Tibial nerve (tissue), 4 donors: Measurements from ENCODE around the gene SETD1B. TPM values are rescaled to one million over a fixed set of nuclear protein-coding genes. Genes with fewer than 3 reads are reported as not detected.
"Not testable (repeated sequence)": the region's sequence is repeated elsewhere in the genome, so short reads cannot be mapped to it uniquely, and the experiment has no call there.

ENCODE experiments used
- DNase-seq, 2 donors: peaks; one replicate each; pipeline ENCODE4 v3.0.0-alpha.2; 2019; ENCODE audit warnings: low spot score in 2 of 2
- H3K27ac ChIP-seq, 4 donors: fragments of 200-600 bp; sonication (generic) in 3 of 4; one replicate each; pipeline ENCODE4 v1.5.1; 2017 to 2019; ENCODE audit warnings: mild to moderate bottlenecking in 1 of 4
- H3K27me3 ChIP-seq, 2 donors: fragments of 200-600 bp; sonication (generic) in 1 of 2; one replicate each; pipeline versions ENCODE4 v1.5.1 to v1.6.0; 2017 to 2019
- H3K36me3 ChIP-seq, 3 donors: fragments of 200-600 bp; sonication (generic); one replicate each; pipeline ENCODE4 v1.5.1; 2018 to 2019
- H3K4me1 ChIP-seq, 4 donors: fragments of 200-600 bp; sonication (generic) in 3 of 4; one replicate each; pipeline ENCODE4 v1.5.1; 2017 to 2019
- H3K4me3 ChIP-seq, 4 donors: fragments of 200-600 bp; sonication (generic) in 3 of 4; one replicate each; pipeline ENCODE4 v1.5.1; 2017 to 2019; ENCODE audit warnings: mild to moderate bottlenecking in 1 of 4, moderate library complexity in 1 of 4
- H3K9me3 ChIP-seq, 4 donors: fragments of 200-600 bp; sonication (generic) in 3 of 4; one replicate each; pipeline ENCODE4 v1.5.1; 2017 to 2019
- CTCF ChIP-seq, 5 experiments: fragments of 200-600 bp in 3 of 5; fragments of 450-650 bp in 2 of 5; sonication (generic) in 3 of 5; IDR thresholded peaks; one replicate each; pipeline ENCODE4 v1.5.1; 2016 to 2019; ENCODE audit warnings: antibody characterized with exemption in 5 of 5, mild to moderate bottlenecking in 3 of 5, moderate library complexity in 2 of 5
- EP300 ChIP-seq, 2 donors: sonication (generic); formaldehyde crosslinking; IDR thresholded peaks; one replicate each; pipeline ENCODE4 v1.6.1; 2017; ENCODE audit warnings: antibody characterized with exemption in 2 of 2, mild to moderate bottlenecking in 1 of 2
- POLR2A ChIP-seq, 2 donors: fragments of 450-650 bp; IDR thresholded peaks; one replicate each; pipeline ENCODE4 v1.6.1; 2017; ENCODE audit warnings: antibody characterized with exemption in 2 of 2, mild to moderate bottlenecking in 2 of 2, moderate library complexity in 2 of 2
- WGBS, 2 donors: methylation state at CpG; one replicate each; pipeline ENCODE4 v1.1.5; 2018; 5-methylcytosine and 5-hydroxymethylcytosine counted together
- total RNA-seq, 4 donors: library from RNA; depleted of rRNA; stranded (reverse); fragments of >200 nt; gene quantifications; one replicate each; pipeline ENCODE4 v1.1.0, GENCODE V29; 2016

The SETD1B gene
- total RNA-seq, 4 donors from 2014 or later, result 9.4 to 18.3 (median 12.2) TPM

GRCh38 chr12:121871467-121871866 is 67.7 kb downstream of the SETD1B start:
- Histone ChIP-seq H3K4me1 (no peaks in the 10 kb centered on the region), H3K4me3 (no peak overlapping the region), H3K9me3 (no peaks in the 10 kb centered on the region), H3K36me3 (no peaks in the 10 kb centered on the region), H3K27ac (no peak overlapping the region), H3K27me3 (no peaks in the 10 kb centered on the region)
- 75 to 87% methylated on average over 3 of the region's 3 CpGs for WGBS, 2 donors
- TF ChIP-seq EP300 (IDR thresholded peaks at IDR 0.05), result no peak
- no peak for TF ChIP-seq POLR2A (IDR thresholded peaks at IDR 0.05)
- TF ChIP-seq CTCF (IDR thresholded peaks at IDR 0.05), result no peak
- DNase-seq, result no peak

GRCh38 chr12:121872546-121873215 is 68.9 kb downstream of the SETD1B start:
- no peak for DNase-seq
- Histone ChIP-seq H3K27ac (no peak overlapping the region), H3K9me3 (no peaks in the 10 kb centered on the region), H3K4me3 (no peak overlapping the region), H3K4me1 (no peaks in the 10 kb centered on the region), H3K36me3 (no peaks in the 10 kb centered on the region), H3K27me3 (no peaks in the 10 kb centered on the region)
- WGBS, 2 donors, result 33 to 41% methylated on average over 5 of the region's 5 CpGs
- TF ChIP-seq CTCF (IDR thresholded peaks at IDR 0.05) (no peak), POLR2A (IDR thresholded peaks at IDR 0.05) (no peak), EP300 (IDR thresholded peaks at IDR 0.05) (no peak)

DNA sequence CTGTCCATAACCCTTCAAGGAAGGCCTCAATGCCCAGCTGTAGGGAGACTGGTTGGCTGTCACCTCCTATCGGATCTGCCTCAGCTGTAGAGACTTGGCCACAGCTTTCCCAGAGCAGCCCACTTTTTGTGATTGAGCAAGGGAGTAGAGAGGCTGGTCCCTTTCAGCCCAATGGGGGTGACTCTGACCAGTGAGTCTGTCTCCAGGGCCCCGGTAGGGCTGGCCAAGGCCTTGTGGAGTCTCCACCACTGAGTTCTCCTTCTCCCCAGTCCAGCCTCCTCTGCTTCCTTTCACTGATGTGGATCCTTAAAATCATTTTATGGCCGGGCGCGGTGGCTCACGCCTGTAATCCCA is 69.4 kb downstream of the SETD1B start:
- no peak overlapping the region for H3K4me3 ChIP-seq
- no peaks in the 10 kb centered on the region for H3K4me1 ChIP-seq
- DNase-seq, result no peak
- WGBS, 2 donors, result 91 to 92% methylated on average over 6 of the region's 6 CpGs
- H3K9me3 ChIP-seq, result no peaks in the 10 kb centered on the region
- H3K36me3 ChIP-seq, result no peaks in the 10 kb centered on the region
- no peaks in the 10 kb centered on the region for H3K27me3 ChIP-seq
- H3K27ac ChIP-seq, result no peak overlapping the region
- TF ChIP-seq CTCF (IDR thresholded peaks at IDR 0.05) (no peak), EP300 (IDR thresholded peaks at IDR 0.05) (no peak), POLR2A (IDR thresholded peaks at IDR 0.05) (no peak)

- H3K36me3 ChIP-seq, result no peaks in the 10 kb centered on the region
- H3K4me1 ChIP-seq, result no peaks in the 10 kb centered on the region
- H3K27me3 ChIP-seq, result no peaks in the 10 kb centered on the region
- no peak for TF ChIP-seq CTCF (IDR thresholded peaks at IDR 0.05)
- no peak for TF ChIP-seq POLR2A (IDR thresholded peaks at IDR 0.05)
- no peak for TF ChIP-seq EP300 (IDR thresholded peaks at IDR 0.05)
- 80 to 89% methylated on average over 6 of the region's 6 CpGs for WGBS, 2 donors
- no peak overlapping the region for H3K27ac ChIP-seq
- no peak for DNase-seq
- H3K9me3 ChIP-seq, result no peaks in the 10 kb centered on the region
- H3K4me3 ChIP-seq, result no peak overlapping the region
These were observed 70.3 kb downstream of the SETD1B start for GRCh38 chr12:121874071-121874470.

- TF ChIP-seq POLR2A (IDR thresholded peaks at IDR 0.05) (no peak), CTCF (IDR thresholded peaks at IDR 0.05) (no peak), EP300 (IDR thresholded peaks at IDR 0.05) (no peak)
- WGBS, 2 donors, result 85 to 90% methylated on average over 6 of the region's 6 CpGs
- Histone ChIP-seq H3K4me1 (no peaks in the 10 kb centered on the region), H3K36me3 (no peaks in the 10 kb centered on the region), H3K27ac (no peak overlapping the region), H3K9me3 (no peaks in the 10 kb centered on the region), H3K4me3 (no peak overlapping the region), H3K27me3 (no peaks in the 10 kb centered on the region)
- DNase-seq, result no peak
These were observed 71.8 kb downstream of the SETD1B start for GRCh38 chr12:121875582-121875981.

DNA sequence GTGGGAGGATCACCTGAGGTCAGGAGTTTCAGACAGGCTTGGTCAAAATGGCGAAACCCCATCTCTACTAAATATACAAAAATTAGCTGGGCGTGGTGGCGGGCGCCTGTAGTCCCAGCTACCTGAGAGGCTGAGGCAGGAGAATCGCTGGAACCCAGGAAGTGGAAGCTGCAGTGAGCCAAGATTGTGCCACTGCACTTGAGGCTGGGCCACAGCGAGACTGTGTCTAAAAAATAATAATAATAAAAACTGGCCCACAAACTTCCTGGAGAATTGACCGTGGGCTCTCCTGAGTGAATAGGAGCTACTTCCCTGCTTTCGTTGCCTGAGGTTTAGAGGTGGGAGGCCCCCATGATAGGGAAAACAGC is 72.3 kb downstream of the SETD1B start:
- H3K9me3 ChIP-seq, DNase-seq, H3K27ac ChIP-seq, H3K36me3 ChIP-seq, H3K27me3 ChIP-seq, H3K4me1 ChIP-seq, H3K4me3 ChIP-seq: not testable (repeated sequence)
- WGBS, 2 donors, result 87 to 88% methylated on average over 8 of the region's 8 CpGs
